GM23338 (cell line): Measurements from ENCODE around the gene ATP5PD. TPM values are rescaled to one million over a fixed set of nuclear protein-coding genes. Genes with fewer than 3 reads are reported as not detected.

Source experiments
- ATAC-seq: fragments of 200-7000 bp; cut with Tn5 transposase; 3 replicates; pipeline ENCODE4 v1.9.1; 2020
- DNase-seq: peaks from one replicate; pipeline ENCODE4 v3.0.0-alpha.2; 2015; ENCODE audit warnings: low spot score
- H2AFZ ChIP-seq: fragments of 200-600 bp; sonication (generic); 2 replicates; pipeline ENCODE4 v1.8.0; 2016; ENCODE audit warnings: antibody characterized with exemption, mild to moderate bottlenecking, moderate library complexity
- H3F3A ChIP-seq: fragments of 200-600 bp; sonication (generic); replicated peaks from 2 replicates; pipeline ENCODE4 v1.8.0; 2017; ENCODE audit warnings: antibody characterized with exemption, mixed run types, low read depth
- H3K27ac ChIP-seq: fragments of 200-600 bp; sonication (generic); 2 replicates; pipeline ENCODE4 v1.6.1; 2016; ENCODE audit warnings: low read depth
- H3K27me3 ChIP-seq: fragments of 200-600 bp; sonication (generic); 2 replicates; pipeline ENCODE4 v1.8.0; 2016; ENCODE audit warnings: mild to moderate bottlenecking, mixed run types, moderate library complexity; ENCODE audit not compliant: insufficient read depth
- H3K36me3 ChIP-seq: fragments of 200-600 bp; sonication (generic); 2 replicates; pipeline ENCODE4 v1.8.0; 2016; ENCODE audit warnings: mild to moderate bottlenecking; ENCODE audit not compliant: insufficient read depth
- H3K4me1 ChIP-seq: fragments of 200-600 bp; sonication (generic); 2 replicates; pipeline ENCODE4 v1.8.0; 2016; ENCODE audit warnings: mild to moderate bottlenecking, moderate library complexity; ENCODE audit not compliant: insufficient read depth
- H3K4me2 ChIP-seq: fragments of 200-600 bp; sonication (generic); 2 replicates; pipeline ENCODE4 v1.7.1; 2017; ENCODE audit warnings: mixed run types
- H3K4me3 ChIP-seq: fragments of 200-600 bp; sonication (generic); 2 replicates; pipeline ENCODE4 v1.6.1; 2016; ENCODE audit warnings: mixed run types
- H3K79me2 ChIP-seq: fragments of 200-600 bp; sonication (generic); replicated peaks from 2 replicates; pipeline ENCODE4 v1.8.0; 2017; ENCODE audit warnings: mild to moderate bottlenecking; ENCODE audit not compliant: insufficient read depth
- H3K9me2 ChIP-seq: fragments of 200-600 bp; sonication (generic); 2 replicates; pipeline ENCODE4 v1.8.0; 2017; ENCODE audit not compliant: insufficient read depth
- H4K20me1 ChIP-seq: fragments of 200-600 bp; sonication (generic); replicated peaks from 2 replicates; pipeline ENCODE4 v1.8.0; 2017; ENCODE audit warnings: mild to moderate bottlenecking; ENCODE audit not compliant: insufficient read depth
- H3K27ac Mint-ChIP-seq: 2 replicates; pipeline ENCODE4 v1.8.0; 2020; ENCODE audit warnings: inconsistent platforms, mild to moderate bottlenecking, moderate library complexity, mixed read lengths
- H3K27me3 Mint-ChIP-seq: 3 replicates; pipeline ENCODE4 v1.8.0; 2022; ENCODE audit warnings: low read depth, mild to moderate bottlenecking, moderate library complexity, mixed read lengths, inconsistent platforms; ENCODE audit not compliant: insufficient read depth, poor library complexity
- H3K36me3 Mint-ChIP-seq: 3 replicates; pipeline ENCODE4 v1.8.0; 2021; ENCODE audit warnings: low read depth, mild to moderate bottlenecking, inconsistent platforms, moderate library complexity, mixed read lengths
- H3K4me1 Mint-ChIP-seq: 3 replicates; pipeline ENCODE4 v1.8.0; 2020; ENCODE audit warnings: mild to moderate bottlenecking, inconsistent platforms, mixed read lengths
- H3K4me3 Mint-ChIP-seq: 3 replicates; pipeline ENCODE4 v1.8.0; 2021; ENCODE audit warnings: moderate library complexity, mild to moderate bottlenecking, inconsistent platforms, mixed read lengths
- H3K9me3 Mint-ChIP-seq: 3 replicates; pipeline ENCODE4 v1.8.0; 2020; ENCODE audit warnings: moderate library complexity, mild to moderate bottlenecking, inconsistent platforms, mixed read lengths
- CREB1 ChIP-seq: fragments of 250-450 bp; sonication (Bioruptor Pico); IDR thresholded peaks from 2 replicates; pipeline ENCODE4 v1.5.0; 2020; ENCODE audit warnings: low read depth, mild to moderate bottlenecking, moderate library complexity
- JUNB ChIP-seq: IDR thresholded peaks from one replicate; pipeline ENCODE4 v1.6.1; 2016; ENCODE audit warnings: antibody characterized with exemption; ENCODE audit not compliant: unreplicated experiment
- polyA plus RNA-seq: library from polyadenylated mRNA; unstranded; fragments of >200 nt; fragmentation: Nextera tagmentation; extraction: Ambion mirVana; gene quantifications from 2 replicates; pipeline ENCODE4 v1.2.1, GENCODE V29; 2016
- total RNA-seq: library from RNA; depleted of rRNA; stranded (reverse); fragments of >200 nt; shearing (Covaris generic); gene quantifications from 2 replicates; pipeline ENCODE4 v1.2.3, GENCODE V29; 2014
- TF ChIP-seq, protein P1 (sequence below), 2 experiments: fragments of 200-600 bp in 1 of 2; sonication (generic) in 1 of 2; conservative IDR thresholded peaks; 2 replicates each; pipeline versions ENCODE4 v1.5.1 to v1.6.1; 2016 to 2017; ENCODE audit warnings: antibody characterized with exemption in 2 of 2, low read depth in 2 of 2, mild to moderate bottlenecking in 2 of 2, moderate library complexity in 1 of 2
- TF ChIP-seq, protein P2 (sequence below): fragments of 250-450 bp; sonication (Bioruptor Pico); IDR thresholded peaks from 2 replicates; pipeline ENCODE4 v1.5.0; 2020; ENCODE audit warnings: mild to moderate bottlenecking, moderate library complexity

The ATP5PD gene
- total and polyA plus RNA-seq, 2 experiments from 2014 or later: 244 to 1,144 TPM

GRCh38 chr17:75019710-75020109 is 27.1 kb downstream of the ATP5PD start:
- ATAC-seq (no peak), DNase-seq (no peak)
- H3K9me2 ChIP-seq: no peaks in the 10 kb centered on the region
- Mint-ChIP-seq H3K36me3 (peaks cover 63% of the 10 kb centered on the region), H3K4me1 (no peaks in the 10 kb centered on the region; the same call in 2 of the 3 replicates), H3K27me3 (peaks cover 4% of the 10 kb centered on the region), H3K4me3 (no peak overlapping the region), H3K27ac (no peak overlapping the region), H3K9me3 (no peaks in the 10 kb centered on the region; the same call in 2 of the 3 replicates)
- H3K79me2 ChIP-seq: peaks cover 6% of the 10 kb centered on the region; the same call in 1 of the 2 replicates
- H3F3A ChIP-seq: 0 out of 2 replicates have a peak, but pooled peaks cover 3% of the 10 kb centered on the region
- no peaks in the 10 kb centered on the region for H4K20me1 ChIP-seq
- TF ChIP-seq, protein P1, sequence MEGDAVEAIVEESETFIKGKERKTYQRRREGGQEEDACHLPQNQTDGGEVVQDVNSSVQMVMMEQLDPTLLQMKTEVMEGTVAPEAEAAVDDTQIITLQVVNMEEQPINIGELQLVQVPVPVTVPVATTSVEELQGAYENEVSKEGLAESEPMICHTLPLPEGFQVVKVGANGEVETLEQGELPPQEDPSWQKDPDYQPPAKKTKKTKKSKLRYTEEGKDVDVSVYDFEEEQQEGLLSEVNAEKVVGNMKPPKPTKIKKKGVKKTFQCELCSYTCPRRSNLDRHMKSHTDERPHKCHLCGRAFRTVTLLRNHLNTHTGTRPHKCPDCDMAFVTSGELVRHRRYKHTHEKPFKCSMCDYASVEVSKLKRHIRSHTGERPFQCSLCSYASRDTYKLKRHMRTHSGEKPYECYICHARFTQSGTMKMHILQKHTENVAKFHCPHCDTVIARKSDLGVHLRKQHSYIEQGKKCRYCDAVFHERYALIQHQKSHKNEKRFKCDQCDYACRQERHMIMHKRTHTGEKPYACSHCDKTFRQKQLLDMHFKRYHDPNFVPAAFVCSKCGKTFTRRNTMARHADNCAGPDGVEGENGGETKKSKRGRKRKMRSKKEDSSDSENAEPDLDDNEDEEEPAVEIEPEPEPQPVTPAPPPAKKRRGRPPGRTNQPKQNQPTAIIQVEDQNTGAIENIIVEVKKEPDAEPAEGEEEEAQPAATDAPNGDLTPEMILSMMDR (conservative IDR thresholded peaks at IDR 0.05; ENCODE audit: low read depth in 2 of 2): no peak
- TF ChIP-seq, protein P2, sequence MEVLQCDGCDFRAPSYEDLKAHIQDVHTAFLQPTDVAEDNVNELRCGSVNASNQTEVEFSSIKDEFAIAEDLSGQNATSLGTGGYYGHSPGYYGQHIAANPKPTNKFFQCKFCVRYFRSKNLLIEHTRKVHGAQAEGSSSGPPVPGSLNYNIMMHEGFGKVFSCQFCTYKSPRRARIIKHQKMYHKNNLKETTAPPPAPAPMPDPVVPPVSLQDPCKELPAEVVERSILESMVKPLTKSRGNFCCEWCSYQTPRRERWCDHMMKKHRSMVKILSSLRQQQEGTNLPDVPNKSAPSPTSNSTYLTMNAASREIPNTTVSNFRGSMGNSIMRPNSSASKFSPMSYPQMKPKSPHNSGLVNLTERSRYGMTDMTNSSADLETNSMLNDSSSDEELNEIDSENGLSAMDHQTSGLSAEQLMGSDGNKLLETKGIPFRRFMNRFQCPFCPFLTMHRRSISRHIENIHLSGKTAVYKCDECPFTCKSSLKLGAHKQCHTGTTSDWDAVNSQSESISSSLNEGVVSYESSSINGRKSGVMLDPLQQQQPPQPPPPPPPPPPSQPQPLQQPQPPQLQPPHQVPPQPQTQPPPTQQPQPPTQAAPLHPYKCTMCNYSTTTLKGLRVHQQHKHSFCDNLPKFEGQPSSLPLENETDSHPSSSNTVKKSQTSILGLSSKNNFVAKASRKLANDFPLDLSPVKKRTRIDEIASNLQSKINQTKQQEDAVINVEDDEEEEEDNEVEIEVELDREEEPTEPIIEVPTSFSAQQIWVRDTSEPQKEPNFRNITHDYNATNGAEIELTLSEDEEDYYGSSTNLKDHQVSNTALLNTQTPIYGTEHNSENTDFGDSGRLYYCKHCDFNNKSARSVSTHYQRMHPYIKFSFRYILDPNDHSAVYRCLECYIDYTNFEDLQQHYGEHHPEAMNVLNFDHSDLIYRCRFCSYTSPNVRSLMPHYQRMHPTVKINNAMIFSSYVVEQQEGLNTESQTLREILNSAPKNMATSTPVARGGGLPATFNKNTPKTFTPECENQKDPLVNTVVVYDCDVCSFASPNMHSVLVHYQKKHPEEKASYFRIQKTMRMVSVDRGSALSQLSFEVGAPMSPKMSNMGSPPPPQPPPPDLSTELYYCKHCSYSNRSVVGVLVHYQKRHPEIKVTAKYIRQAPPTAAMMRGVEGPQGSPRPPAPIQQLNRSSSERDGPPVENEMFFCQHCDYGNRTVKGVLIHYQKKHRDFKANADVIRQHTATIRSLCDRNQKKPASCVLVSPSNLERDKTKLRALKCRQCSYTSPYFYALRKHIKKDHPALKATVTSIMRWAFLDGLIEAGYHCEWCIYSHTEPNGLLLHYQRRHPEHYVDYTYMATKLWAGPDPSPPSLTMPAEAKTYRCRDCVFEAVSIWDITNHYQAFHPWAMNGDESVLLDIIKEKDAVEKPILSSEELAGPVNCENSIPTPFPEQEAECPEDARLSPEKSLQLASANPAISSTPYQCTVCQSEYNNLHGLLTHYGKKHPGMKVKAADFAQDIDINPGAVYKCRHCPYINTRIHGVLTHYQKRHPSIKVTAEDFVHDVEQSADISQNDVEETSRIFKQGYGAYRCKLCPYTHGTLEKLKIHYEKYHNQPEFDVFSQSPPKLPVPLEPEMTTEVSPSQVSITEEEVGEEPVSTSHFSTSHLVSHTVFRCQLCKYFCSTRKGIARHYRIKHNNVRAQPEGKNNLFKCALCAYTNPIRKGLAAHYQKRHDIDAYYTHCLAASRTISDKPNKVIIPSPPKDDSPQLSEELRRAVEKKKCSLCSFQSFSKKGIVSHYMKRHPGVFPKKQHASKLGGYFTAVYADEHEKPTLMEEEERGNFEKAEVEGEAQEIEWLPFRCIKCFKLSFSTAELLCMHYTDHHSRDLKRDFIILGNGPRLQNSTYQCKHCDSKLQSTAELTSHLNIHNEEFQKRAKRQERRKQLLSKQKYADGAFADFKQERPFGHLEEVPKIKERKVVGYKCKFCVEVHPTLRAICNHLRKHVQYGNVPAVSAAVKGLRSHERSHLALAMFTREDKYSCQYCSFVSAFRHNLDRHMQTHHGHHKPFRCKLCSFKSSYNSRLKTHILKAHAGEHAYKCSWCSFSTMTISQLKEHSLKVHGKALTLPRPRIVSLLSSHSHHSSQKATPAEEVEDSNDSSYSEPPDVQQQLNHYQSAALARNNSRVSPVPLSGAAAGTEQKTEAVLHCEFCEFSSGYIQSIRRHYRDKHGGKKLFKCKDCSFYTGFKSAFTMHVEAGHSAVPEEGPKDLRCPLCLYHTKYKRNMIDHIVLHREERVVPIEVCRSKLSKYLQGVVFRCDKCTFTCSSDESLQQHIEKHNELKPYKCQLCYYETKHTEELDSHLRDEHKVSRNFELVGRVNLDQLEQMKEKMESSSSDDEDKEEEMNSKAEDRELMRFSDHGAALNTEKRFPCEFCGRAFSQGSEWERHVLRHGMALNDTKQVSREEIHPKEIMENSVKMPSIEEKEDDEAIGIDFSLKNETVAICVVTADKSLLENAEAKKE (CRISPR knock-in tag): no peak
- TF ChIP-seq CREB1 (CRISPR knock-in tag): no peak
- TF ChIP-seq JUNB: no peak
- no peak overlapping the region for H3K4me3 ChIP-seq
- no peak overlapping the region for H3K27ac ChIP-seq
- H3K4me1 ChIP-seq: no peaks in the 10 kb centered on the region
- H3K27me3 ChIP-seq: no peaks in the 10 kb centered on the region
- no peak overlapping the region for H3K4me2 ChIP-seq
- H3K36me3 ChIP-seq: no peaks in the 10 kb centered on the region; the same call in 1 of the 2 replicates
- H2AFZ ChIP-seq: no peak overlapping the region
